Left colon (tissue), 2 donors: ENCODE results near the gene EYS. TPM values are rescaled to one million over a fixed set of nuclear protein-coding genes. Genes with fewer than 3 reads are reported as not detected.
A peak's percentile ranks its signal among the peaks of the same experiment; 100 is the strongest.
"Not testable (repeated sequence)": the region's sequence is repeated elsewhere in the genome, so short reads cannot be mapped to it uniquely, and the experiment has no call there.

Experiments
- ATAC-seq: fragments of 200-7000 bp; cut with Tn5 transposase; one replicate; pipeline ENCODE4 v1.9.1; 2020; ENCODE audit warnings: mild to moderate bottlenecking, moderate library complexity
- DNase-seq, 2 donors: peaks; one replicate each; pipeline ENCODE4 v3.0.0-alpha.2; 2020
- intact Hi-C, 2 donors: fragments of 100-400 bp; cut with DNase I in 1 of 2; cut with micrococcal nuclease in 1 of 2; formaldehyde crosslinking; loops; one replicate each; pipeline versions ENCODE4 v1.11.2 to v1.14.0; 2022; cut with DNase I, micrococcal nuclease
- total RNA-seq, 2 donors: library from RNA; stranded (reverse); fragmentation: NEBNext Ultra II Directional; extraction: Animal tissue kit (Norgen Biotek cat#: 25700); gene quantifications; one replicate each; pipeline ENCODE4 v1.2.1, GENCODE V29; 2021
- donor health status: DM: no; HTN: no; CAD: no.
- donor health status: DM: yes; HTN: yes; CAD: no.

Gene EYS
- total RNA-seq, 2 donors from 2014 or later = 0.59 to 1.3 TPM

DNA sequence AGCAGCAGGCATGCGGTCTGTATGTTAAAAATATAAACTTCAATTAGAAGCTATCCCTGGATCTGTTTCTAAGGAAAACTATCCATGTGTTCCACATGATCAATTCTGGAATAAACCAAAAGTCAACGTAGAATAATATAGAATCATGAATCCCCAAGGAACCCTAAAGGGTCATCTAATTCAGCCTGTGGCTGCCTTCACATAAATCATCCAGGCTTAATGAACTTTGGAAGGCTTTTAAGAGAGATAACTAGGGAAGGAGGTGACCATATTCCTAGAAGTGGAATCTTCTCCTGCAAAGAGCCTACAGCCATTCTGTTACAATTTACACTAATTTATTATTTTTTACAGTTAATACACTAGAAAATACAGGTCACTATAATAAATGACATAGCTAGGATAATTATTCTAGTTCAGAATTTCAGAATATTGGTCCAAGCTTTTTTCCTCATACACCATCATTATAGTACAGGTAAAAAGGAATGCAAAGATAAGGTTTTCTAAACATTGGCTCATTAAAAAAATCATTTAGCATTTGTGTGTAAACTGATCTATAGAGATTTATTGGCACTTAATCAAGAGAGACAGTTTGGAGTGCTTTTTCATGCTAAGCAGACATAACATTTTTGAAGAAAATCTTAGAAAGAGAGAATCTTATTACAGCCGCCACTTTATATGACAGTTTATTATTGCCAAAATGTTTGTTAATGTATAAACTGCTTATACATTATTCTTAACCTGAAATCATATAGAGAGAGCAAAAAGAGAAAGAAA lies 1220.3 kb downstream of the EYS start:
- ATAC-seq = no peak
- DNase-seq = no peak
- intact Hi-C loops = no loop called here

DNA sequence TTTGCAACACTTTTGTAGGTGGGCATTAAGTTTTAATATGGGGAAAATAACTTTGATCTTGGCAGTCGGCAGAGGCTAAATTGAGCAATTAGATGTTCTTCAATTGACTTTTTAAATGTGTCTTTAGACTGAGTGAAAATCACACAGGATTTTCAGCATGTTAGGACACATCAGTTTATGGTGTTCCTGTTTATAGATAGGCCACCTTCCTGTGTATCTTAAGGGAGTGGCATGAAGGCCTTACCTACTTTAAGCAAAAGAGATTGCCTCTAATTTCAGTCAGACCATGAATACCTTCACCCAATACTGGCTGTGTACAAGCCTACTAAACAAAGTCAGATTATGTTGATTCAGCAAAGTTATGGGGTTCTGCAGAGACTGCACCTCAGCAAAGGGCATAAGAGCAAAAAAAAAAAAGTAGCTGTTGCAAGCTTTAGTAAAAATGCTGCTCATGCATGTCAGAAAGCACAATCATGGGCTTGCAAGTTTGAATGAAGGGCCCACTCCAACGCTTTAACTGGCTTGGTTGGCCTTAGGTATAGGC lies 1223.0 kb downstream of the EYS start:
- DNase-seq = no peak
- intact Hi-C loops = no loop called here
- peak; percentile 94 for ATAC-seq

DNA sequence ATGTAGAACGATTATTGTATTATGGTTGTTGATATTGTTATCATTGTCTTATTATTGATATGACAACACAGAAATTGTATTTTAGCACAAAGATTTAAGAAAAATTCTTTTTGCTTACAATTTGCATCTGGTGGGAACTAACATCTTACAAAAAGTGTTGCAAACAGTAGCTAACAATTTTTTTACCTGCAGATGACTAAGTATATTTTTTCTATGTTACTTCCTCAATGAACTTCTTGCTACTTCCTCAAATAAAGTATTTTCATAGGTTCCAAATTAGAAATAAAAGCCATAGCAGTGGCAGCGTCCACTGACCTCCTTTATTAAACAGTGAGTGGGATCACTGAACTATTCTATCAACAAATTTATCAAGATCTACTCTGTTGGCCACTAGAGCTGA lies 1224.4 kb downstream of the EYS start:
- ATAC-seq (peak; percentile 40), DNase-seq (no peak)
- intact Hi-C loops = no loop called here

DNA sequence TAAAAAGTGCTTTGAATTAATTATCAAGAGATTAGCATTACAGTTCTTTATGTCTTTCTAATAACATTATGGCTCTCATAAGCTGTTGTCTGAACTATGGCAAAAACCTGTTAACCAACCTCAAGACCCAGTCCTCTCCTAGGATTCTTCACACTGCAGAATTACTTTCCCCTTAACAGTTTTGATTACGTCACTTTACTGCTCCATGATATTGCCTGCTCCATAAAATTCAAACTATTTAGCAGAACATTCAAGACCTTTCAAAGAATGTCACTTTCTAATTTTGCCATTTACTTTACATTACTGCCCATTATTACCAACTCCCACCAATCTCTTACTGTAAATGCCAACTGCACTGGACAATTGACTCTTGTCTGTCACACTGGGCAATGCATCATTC lies 1227.9 kb downstream of the EYS start:
- intact Hi-C loops = no loop called here
- DNase-seq (no peak), ATAC-seq (no peak)

DNA sequence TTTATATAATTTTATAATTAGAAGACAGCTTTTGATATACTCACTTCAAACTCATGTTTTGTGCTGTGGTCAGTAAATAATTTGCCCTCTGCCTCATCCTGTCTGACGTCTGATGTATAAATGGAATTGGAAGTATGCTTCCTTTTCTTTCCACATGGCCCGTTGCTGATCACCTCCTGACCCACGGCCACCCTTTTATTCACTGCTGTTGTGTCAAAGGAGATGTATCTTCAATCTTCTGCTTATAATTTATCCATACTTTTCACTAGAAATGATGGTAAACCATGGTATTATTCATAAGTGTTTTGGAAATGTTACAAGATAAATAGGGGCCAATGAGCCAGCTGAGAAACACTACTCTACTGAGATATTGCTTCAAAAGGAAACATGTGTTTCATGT lies 1229.6 kb downstream of the EYS start:
- no peak for ATAC-seq
- intact Hi-C loops = no loop called here
- no peak for DNase-seq

DNA sequence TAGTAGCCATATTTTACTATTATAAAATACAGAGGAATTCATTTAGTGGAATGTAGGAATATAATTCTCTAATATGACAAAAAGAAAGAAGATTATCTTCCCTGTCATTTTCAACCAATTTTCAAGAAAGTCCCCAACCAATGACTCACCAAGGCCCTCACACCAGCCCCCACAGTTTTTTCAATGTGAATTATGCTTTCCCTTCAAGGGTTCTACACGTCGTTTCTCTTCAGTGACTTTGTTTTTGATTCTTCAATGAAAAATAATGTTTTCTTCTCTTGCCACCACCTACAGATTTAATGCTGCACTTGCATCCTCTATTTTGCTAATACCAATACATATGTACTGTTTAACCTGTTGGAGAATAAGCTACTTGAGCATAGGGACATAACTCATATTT lies 1230.1 kb downstream of the EYS start:
- no peak for DNase-seq
- ATAC-seq = no peak
- intact Hi-C loops = no loop called here

DNA sequence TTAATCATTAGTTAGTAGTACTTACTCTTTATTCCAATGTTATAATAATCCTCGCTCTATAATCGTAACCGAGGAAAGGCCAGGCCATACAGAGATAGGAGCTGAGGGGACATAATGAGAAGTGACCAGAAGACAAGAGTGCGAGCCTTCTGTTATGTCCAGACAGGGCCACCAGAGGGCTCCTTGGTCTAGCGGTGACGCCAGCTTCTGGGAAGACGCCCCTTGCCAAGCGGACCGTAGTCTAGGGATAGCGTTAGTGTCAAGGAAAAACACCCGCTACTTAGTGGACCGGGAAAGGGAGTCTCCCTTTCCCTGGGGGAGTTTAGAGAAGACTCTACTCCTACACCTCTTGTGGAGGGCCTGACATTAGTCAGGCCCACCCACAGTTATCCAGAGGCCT lies 1237.6 kb downstream of the EYS start:
- ATAC-seq, intact Hi-C loops: not testable (repeated sequence)

DNA sequence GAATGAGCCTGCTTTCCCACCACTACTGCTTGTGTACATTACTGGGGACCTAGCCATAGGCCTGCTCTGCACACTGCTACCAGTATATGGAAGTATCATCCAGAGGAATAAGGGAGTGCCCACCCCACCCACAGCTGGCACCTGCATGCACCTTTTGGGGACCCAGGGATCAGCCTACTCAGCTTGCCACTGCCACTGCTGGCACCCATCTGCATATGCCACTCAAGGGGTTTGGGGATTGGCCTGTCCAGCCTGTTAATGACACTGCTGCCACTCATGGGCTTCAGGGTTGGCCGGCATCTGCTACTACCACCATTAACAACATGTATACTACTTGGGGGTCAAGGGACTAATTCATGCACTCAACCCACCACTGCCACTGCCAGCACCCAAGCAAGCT lies 1239.4 kb downstream of the EYS start:
- ATAC-seq = no peak
- intact Hi-C loops = no loop called here
- no peak for DNase-seq

More for the DNA sequence above, 1237.6 kb downstream of the EYS start:
- not testable (repeated sequence) for DNase-seq

DNA sequence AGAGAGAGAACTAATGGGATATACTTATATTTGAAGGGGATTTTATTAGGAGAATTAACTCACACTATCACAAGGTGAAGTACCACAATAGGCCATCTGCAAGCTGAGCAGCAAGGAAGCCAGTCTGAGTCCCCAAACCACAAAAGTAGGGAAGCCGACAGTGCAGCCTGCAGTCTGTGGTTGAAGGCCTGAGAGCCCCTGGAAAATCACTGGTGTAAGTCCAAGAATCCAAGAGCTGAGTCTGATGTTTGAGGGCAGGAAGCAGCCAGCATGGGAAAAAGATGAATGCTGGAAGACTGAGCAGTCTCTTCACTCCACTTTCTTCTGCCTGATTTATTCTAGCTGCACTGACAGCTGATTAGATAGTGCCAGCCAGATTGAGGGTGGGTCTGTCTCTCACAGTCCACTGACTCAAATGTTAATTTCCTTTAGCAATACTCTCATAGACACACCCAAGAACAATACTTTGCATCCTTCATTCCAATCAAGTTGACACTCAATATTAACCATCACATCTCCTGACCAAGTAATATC lies 1247.5 kb downstream of the EYS start:
- no peak for ATAC-seq

DNA sequence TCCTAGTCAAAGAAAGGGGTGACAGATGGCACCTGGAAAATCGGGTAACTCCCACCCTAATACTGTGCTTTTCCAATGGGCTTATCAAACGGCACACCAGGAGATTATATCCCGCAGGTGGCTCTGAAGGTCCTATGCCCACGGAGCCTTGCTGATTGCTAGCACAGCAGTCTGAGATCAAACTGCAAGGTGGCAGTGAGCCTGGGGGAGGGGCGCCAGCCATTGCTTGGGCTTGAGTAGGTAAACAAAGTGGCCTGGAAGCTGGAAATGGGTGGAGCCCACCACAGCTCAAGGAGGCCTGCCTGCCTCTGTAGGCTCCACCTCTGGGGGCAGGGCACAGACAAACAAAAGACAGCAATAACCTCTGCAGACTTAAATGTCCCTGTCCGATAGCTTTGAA lies 1258.9 kb downstream of the EYS start:
- intact Hi-C loops, DNase-seq, ATAC-seq: not testable (repeated sequence)

More for the DNA sequence above, 1247.5 kb downstream of the EYS start:
- no peak for DNase-seq
- intact Hi-C loops = no loop called here

DNA sequence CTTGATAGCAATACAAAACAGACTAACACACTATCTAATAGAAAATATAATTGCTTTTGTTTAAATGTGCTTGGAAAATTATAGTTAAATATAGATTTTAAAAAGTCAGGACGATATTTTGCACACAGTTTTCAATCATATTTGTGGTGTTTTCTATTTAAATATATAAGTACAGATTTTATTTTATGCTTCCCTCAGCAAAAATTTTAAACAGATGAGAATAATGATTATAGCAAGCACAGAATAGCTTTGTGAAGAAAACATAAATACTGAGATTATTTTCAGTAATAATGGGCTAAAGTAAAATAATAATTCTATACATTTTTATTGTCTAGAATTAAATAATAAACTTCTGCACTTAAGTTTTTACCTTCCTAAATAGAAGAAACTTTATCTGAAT lies 1262.0 kb downstream of the EYS start:
- intact Hi-C loops = no loop called here
- no peak for DNase-seq
- no peak for ATAC-seq

DNA sequence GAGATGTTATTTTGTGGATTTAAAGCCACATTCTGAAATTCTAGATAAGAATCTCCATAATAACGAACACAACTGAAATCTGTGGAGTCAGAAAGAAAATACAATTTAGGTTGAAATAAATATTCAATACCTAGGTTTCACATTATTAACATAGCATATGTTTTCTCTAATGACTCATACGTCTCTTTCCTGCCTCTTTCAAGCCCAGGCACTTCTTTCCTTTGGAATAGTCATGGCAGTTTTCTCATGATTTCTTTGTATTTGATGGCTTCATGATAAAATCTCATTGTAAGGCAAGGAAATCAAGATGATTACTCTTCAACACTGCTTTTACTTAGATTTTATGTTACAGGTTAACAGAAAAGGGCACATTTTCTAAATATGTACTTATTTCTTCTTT lies 1267.8 kb downstream of the EYS start:
- intact Hi-C loops = no loop called here
- no peak for ATAC-seq

DNA sequence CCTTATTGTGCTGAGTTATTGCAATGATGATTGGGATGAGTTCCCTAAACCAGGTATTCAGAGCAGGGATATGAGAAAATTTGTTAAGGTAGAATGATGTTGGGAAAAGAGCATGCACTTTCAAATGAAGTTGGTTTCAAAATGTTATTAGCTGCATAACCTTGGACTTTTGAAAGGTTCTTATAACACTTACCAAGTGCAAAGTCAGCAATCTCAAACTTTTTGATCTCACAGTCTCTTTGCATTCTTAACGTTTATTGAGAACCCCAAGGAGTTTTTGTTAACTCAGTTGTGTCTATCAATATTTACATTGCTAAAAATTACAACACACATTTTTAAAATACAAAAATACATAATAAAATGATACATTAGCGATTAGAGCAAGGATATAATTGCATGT lies 1269.0 kb downstream of the EYS start:
- ATAC-seq (no peak), DNase-seq (no peak)
- intact Hi-C loops = no loop called here

More for the DNA sequence above, 1267.8 kb downstream of the EYS start:
- DNase-seq = no peak

DNA sequence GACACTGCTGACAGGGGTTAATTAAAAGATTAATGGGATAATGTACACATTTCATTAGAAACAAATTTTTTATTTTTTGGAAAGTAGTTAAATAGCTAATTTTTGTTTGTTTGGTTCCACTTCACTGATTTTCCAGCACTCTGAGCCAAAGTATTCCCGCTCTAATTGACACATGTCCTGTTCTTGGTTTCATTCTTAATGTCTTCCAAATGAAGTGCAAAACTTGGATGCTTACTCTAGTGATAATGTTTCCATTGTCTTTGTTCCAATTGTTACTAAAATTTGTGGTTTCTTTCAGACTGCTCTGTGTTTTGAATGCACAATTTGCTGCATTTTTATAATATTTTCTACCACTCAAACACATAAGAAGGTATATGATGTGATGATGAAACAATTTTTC lies 1277.1 kb downstream of the EYS start:
- no peak for ATAC-seq
- no peak for DNase-seq
- intact Hi-C loops = no loop called here

DNA sequence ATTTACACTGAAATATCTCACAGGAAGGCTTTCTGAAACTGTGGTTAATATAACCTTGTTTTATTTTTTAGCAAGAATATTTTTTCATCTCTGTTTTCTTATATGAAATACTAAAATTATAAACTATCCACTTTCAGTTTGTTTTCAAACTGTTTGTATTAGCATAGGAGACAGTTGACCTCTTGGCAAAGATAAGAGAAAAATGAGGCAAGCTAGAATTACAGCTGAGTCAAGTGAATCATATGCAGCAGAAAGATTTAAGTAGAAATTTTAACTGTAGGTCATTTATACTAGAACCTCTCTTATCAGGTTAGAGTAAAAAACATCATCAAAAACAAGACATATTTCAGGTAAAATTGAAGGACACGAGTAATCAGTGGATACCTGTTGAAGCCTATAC lies 1278.8 kb downstream of the EYS start:
- DNase-seq (no peak), ATAC-seq (no peak)
- intact Hi-C loops = no loop called here

DNA sequence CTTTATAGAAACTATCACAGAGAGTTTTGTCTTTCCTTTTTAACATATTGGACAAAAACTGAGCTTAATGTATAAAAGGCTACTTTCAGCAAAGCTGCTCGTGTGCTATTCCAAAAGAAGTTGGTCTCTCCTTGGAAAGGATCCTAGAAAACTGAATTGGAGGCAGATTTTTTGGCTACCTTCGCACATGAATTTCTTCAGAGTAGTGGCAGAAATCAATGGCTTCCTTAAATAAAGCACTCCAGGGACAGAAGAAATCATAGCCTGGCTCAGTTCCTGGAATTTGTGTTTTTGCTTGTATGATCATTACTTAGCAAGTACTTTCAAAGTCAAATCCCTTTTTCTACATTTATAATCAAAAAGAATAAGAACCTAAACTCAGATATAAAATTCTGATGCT lies 1291.1 kb downstream of the EYS start:
- DNase-seq = no peak
- intact Hi-C loops = no loop called here
- ATAC-seq = no peak

DNA sequence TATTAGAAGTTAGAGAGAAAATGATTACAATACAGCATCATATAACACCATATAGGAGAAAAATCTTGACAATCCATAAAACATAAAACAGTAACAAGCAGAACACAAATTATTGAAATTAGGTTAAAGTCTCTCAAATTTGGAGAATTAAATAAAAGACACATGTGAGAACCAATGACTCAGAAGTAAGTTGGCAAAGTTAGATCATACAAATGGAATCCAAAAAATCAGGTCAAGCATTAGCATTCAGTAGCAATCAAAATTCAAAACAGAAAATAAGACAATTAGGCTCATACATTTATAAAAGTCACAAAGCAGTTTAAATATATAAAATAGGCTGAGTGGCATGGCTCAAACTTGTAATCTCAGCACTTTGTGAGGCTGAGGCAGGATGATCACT lies 1295.8 kb downstream of the EYS start:
- intact Hi-C loops = no loop called here
- DNase-seq (no peak), ATAC-seq (no peak)

DNA sequence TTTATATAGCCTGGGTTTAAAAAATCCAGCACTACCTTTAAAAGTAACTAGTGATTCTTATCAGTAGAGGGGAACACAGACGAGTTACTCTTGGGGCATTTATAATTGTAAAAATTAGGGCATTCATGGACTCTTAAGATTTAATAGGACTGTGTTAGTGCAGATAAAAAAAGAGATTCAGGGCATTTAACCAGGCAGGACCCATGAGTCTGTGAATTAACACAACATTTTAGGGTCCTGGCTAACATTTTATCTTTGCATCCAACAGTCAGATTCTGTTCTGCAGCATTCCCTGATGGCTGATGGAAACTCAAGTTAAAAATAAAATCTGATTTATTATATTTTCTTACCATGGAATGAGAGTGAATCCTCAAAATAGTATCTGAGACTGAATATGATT lies 1297.1 kb downstream of the EYS start:
- ATAC-seq (no peak), DNase-seq (no peak)
- intact Hi-C loops = no loop called here

DNA sequence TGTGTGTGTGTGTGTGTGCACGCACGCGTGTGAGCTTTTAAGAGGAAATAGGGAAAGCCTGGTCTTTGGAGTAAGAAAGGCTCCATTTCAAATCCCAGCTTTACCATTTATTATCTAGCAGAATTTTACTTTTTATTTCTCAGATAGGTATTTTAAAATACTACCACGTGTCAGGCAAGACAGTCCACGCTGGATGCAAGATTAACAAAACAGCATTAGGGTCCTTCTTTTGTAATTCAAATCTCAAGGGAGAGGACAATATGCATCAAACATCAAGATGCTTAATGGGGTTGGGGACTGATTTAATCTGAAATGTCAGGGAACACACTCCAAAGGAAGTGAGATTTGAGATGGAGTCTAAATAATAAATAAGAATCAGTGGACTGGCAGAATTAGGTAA lies 1302.6 kb downstream of the EYS start:
- no peak for ATAC-seq
- intact Hi-C loops = no loop called here

DNA sequence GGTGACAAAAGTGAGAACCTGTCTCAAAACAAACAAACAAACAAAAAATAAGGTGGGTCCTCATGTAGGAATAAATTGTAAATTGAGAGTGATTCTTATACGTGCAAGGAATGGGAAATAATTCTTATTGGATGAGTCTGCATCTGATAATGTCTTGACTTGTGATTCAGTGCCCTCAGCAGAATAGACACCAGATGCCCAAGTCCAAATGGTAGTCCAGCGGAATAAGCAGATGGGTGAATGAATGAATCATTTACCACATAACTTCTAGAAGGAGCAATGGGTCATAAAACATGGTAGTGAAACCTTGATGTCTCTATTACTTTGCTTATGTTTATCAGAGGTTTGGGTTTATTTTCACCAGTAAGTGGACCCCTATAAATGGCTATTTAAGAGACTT lies 1323.7 kb downstream of the EYS start:
- intact Hi-C loops = no loop called here

More for the DNA sequence above, 1302.6 kb downstream of the EYS start:
- DNase-seq = no peak

DNA sequence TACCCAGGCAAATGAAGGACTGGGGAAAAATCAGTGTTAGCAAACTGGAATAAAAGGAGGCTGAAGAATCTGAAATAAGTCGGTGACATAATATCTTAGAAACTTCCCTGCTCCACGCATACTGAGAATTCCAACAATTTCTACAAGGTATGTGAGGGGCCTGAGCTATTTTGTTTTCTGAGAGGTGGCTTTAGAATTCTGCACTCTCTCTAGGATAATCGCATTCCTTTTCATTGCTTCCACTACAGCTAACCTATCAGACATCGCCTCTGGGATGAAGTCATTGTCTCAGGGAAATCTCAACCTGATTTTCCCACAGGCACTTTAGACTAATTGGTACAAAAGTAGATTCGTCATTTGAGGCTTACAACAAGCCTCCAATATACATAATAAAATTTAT lies 1330.6 kb downstream of the EYS start:
- no peak for ATAC-seq
- intact Hi-C loops = no loop called here
- no peak for DNase-seq

More for the DNA sequence above, 1323.7 kb downstream of the EYS start:
- DNase-seq = no peak
- ATAC-seq = no peak
